HG03066 (cell line): ENCODE results near the gene WNT7B.

Experiments used
- ATAC-seq: cut with Tn5 transposase; IDR thresholded peaks from one replicate; pipeline ENCODE4 v1.9.1; 2021; ENCODE audit warnings: low read depth; ENCODE audit not compliant: unreplicated experiment

The WNT7B gene

GRCh38 chr22:45997077-45997776, 20.3 kb upstream of the WNT7B start:
- ATAC-seq, result no peak

GRCh38 chr22:45996241-45997076, 19.5 kb upstream of the WNT7B start:
- ATAC-seq, result no peak

GRCh38 chr22:45995405-45996101, 18.6 kb upstream of the WNT7B start:
- ATAC-seq, result no peak

- no peak for ATAC-seq
Observed at GRCh38 chr22:45994491-45995404, 17.8 kb upstream of the WNT7B start.

GRCh38 chr22:45993841-45994240, 16.9 kb upstream of the WNT7B start:
- no peak for ATAC-seq

- no peak for ATAC-seq
Observed at GRCh38 chr22:45993143-45993692, 16.3 kb upstream of the WNT7B start.

- ATAC-seq, result no peak
Observed at GRCh38 chr22:45992737-45993136, 15.8 kb upstream of the WNT7B start.

GRCh38 chr22:45991098-45991497, 14.1 kb upstream of the WNT7B start:
- no peak for ATAC-seq

- no peak for ATAC-seq
Observed at GRCh38 chr22:45987136-45987861, 10.3 kb upstream of the WNT7B start.

GRCh38 chr22:45984316-45984916, 7.5 kb upstream of the WNT7B start:
- no peak for ATAC-seq

GRCh38 chr22:45983797-45984196, 6.8 kb upstream of the WNT7B start:
- ATAC-seq, result no peak

GRCh38 chr22:45980761-45981160, 3.8 kb upstream of the WNT7B start:
- no peak for ATAC-seq

GRCh38 chr22:45980268-45980570, 3.3 kb upstream of the WNT7B start:
- ATAC-seq, result no peak

GRCh38 chr22:45978275-45978713, 1.3 kb upstream of the WNT7B start:
- no peak for ATAC-seq

- no peak for ATAC-seq
Observed at GRCh38 chr22:45977551-45978274, 751 bp upstream of the WNT7B start.

- no peak for ATAC-seq
Observed at GRCh38 chr22:45976254-45977002, 534 bp downstream of the WNT7B start.
